ENCODE results near the gene GAS7. TPM values are rescaled to one million over a fixed set of nuclear protein-coding genes. Genes with fewer than 3 reads are reported as not detected.

GAS7 gene
- total and polyA plus RNA-seq, 2 of the 13 experiments (the other 11 are each of a cell fraction or from before 2014, with no cell fraction given) = 1.0 to 5.2 TPM

DNA sequence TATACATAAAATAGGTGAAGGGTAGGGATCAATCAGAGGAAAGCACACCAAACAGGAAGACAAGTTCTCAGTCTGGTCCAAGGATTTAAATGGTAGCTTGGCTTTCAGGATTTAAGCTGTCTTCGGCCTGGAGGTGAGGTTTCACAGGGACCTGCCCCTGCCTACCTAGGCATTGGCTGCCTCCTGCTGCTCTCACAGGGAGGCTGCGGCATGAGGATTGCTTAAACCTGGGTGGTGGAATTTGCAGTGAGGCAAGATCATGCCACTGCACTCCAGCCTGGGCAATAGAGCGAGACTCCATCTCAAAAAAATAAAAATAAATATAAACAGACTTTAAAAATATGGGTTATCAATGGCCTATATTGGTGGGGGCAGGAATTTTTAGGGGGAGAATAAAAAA is 114.5 kb downstream of the GAS7 start:
- intact Hi-C loops (cut with micrococcal nuclease; ENCODE audit: unreplicated experiment) = no loop called here

DNA sequence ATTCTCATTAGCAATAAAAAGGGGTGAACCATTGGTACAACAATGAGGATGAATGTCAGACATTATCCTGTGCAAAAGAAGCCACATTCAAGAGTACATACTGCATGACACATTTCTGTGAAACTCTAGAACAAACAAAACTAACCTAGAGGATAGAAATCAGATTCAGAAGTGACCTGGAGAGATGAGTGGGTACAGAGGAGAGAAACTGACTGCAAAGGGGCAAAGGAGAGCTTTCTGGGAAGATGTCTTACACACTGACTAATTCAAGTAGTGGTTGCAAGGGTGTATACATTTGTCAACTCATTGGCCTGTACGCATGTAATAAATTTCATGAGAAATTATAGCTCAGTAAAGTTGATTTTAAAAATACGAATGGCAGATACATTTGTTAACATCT is 115.6 kb downstream of the GAS7 start:
- no peaks in the 10 kb centered on the region for H4K20me1 ChIP-seq (ENCODE audit: insufficient read depth, low read length)
- H3K27ac ChIP-seq (ENCODE audit: extremely low read length, insufficient read depth, low read length) = no peak overlapping the region
- no peak overlapping the region for H3K4me2 ChIP-seq (ENCODE audit: low read depth, low read length)
- ChIA-PET CTCF (ENCODE audit: low intra/inter-chr PET ratio, low total read pairs) (no interaction called here), POLR2A (no interaction called here)
- WGBS (ENCODE audit: low lambda C conversion rate) = 54% methylated on average over 2 of the region's 2 CpGs
- BruUV-seq (replicated peaks) = no TSS peak
- DNase-seq (ENCODE audit: low spot score) = no peak
- H3K36me3 ChIP-seq (replicated peaks in 1 of 2; ENCODE audit: control insufficient read depth in 1 of 2, insufficient read depth in 2 of 2, low read length in 2 of 2) = no peaks in the 10 kb centered on the region
- no peak overlapping the region for H3K9ac ChIP-seq (ENCODE audit: insufficient read depth, low read depth, low read length)
- no peak for TF ChIP-seq ZNF510 (CRISPR knock-in tag; IDR thresholded peaks at IDR 0.05; ENCODE audit: low read depth)
- no peak for TF ChIP-seq IKZF1 (IDR thresholded peaks at IDR 0.05)
- no peak for TF ChIP-seq ZNF136 (CRISPR knock-in tag; IDR thresholded peaks at IDR 0.05; ENCODE audit: low read depth)
- no peak for TF ChIP-seq ZNF788 (CRISPR knock-in tag; IDR thresholded peaks at IDR 0.05; ENCODE audit: borderline replicate concordance)
- no peak for TF ChIP-seq CEBPZ (IDR thresholded peaks at IDR 0.05; ENCODE audit: low read length)
- TF ChIP-seq ZC3H4 (CRISPR knock-in tag; IDR thresholded peaks at IDR 0.05; ENCODE audit: borderline replicate concordance) = no peak
- TF ChIP-seq ZNF615 (CRISPR knock-in tag; IDR thresholded peaks at IDR 0.05; ENCODE audit: borderline replicate concordance) = no peak
- intact Hi-C loops (cut with micrococcal nuclease; ENCODE audit: unreplicated experiment) = no loop called here
- ATAC-seq = no peak
- H3K9me3 ChIP-seq (ENCODE audit: low read length) = peaks cover 8% of the 10 kb centered on the region; the same call in 1 of the 2 replicates
- no peak overlapping the region for H2AFZ ChIP-seq (ENCODE audit: low read length)
- H3K4me3 ChIP-seq (replicated peaks in 1 of 3; ENCODE audit: insufficient read depth in 1 of 3, low read depth in 2 of 3, low read length in 3 of 3) = no peak overlapping the region
- in situ Hi-C loops (cut with HindIII; ENCODE audit: extremely low pct_ligation_motif_present, low pct_unique_long_range_greater_than_20kb) = no loop called here
- FAIRE-seq = no peak
- H3K79me2 ChIP-seq (ENCODE audit: insufficient read depth, low read length) = no peaks in the 10 kb centered on the region
- peaks cover 2 to 4% of the 10 kb centered on the region in 2 experiments; a peak in 1 of 5 replicates for H3K27me3 ChIP-seq (ENCODE audit: control insufficient read depth in 1 of 2, insufficient read depth in 2 of 2, low read length in 2 of 2)
- H3K4me1 ChIP-seq (ENCODE audit: insufficient read depth, low read length) = no peaks in the 10 kb centered on the region

More for the DNA sequence above, 114.5 kb downstream of the GAS7 start:
- no peaks in the 10 kb centered on the region for H4K20me1 ChIP-seq (ENCODE audit: insufficient read depth, low read length)
- no peak for DNase-seq (ENCODE audit: low spot score)
- TF ChIP-seq MXD1 (CRISPR knock-in tag; IDR thresholded peaks at IDR 0.05) = no peak
- no peak overlapping the region for H3K4me2 ChIP-seq (ENCODE audit: low read depth, low read length)
- no TSS peak for BruUV-seq (replicated peaks)
- in situ Hi-C loops (cut with HindIII; ENCODE audit: extremely low pct_ligation_motif_present, low pct_unique_long_range_greater_than_20kb) = no loop called here
- H3K9ac ChIP-seq (ENCODE audit: insufficient read depth, low read depth, low read length) = no peak overlapping the region
- POLR2A ChIA-PET = no interaction called here
- CTCF ChIA-PET (ENCODE audit: low intra/inter-chr PET ratio, low total read pairs) = no interaction called here
- FAIRE-seq = no peak
- H2AFZ ChIP-seq (ENCODE audit: low read length) = no peak overlapping the region
- H3K27ac ChIP-seq (ENCODE audit: extremely low read length, insufficient read depth, low read length) = no peak overlapping the region
- ATAC-seq = no peak
- H3K27me3 ChIP-seq (ENCODE audit: control insufficient read depth in 1 of 2, insufficient read depth in 2 of 2, low read length in 2 of 2) = peaks cover 2 to 4% of the 10 kb centered on the region in 2 experiments; a peak in 1 of 5 replicates
- H3K36me3 ChIP-seq (replicated peaks in 1 of 2; ENCODE audit: control insufficient read depth in 1 of 2, insufficient read depth in 2 of 2, low read length in 2 of 2) = no peaks in the 10 kb centered on the region
- peaks cover 8% of the 10 kb centered on the region; the same call in 1 of the 2 replicates for H3K9me3 ChIP-seq (ENCODE audit: low read length)
- 33% methylated on average over 3 of the region's 3 CpGs for WGBS (ENCODE audit: low lambda C conversion rate)
- no peaks in the 10 kb centered on the region for H3K4me1 ChIP-seq (ENCODE audit: insufficient read depth, low read length)
- H3K4me3 ChIP-seq (replicated peaks in 1 of 3; ENCODE audit: insufficient read depth in 1 of 3, low read depth in 2 of 3, low read length in 3 of 3) = no peak overlapping the region
- H3K79me2 ChIP-seq (ENCODE audit: insufficient read depth, low read length) = no peaks in the 10 kb centered on the region
